MCF 10A (cell line): ENCODE results near the gene FAF1. TPM values are rescaled to one million over a fixed set of nuclear protein-coding genes. Genes with fewer than 3 reads are reported as not detected.
"Not testable (repeated sequence)": the region's sequence is repeated elsewhere in the genome, so short reads cannot be mapped to it uniquely, and the experiment has no call there.

Experiments
- BruUV-seq: library from RNA; stranded (reverse); fragments of 400-500 nt; replicated peaks from 2 replicates; lab custom pipeline; 2021; lab: Mats Ljungman, UMichigan
- CTCF ChIA-PET: fragments of 300-600 bp; sonication (Branson Sonifier 250); formaldehyde crosslinking; extraction: SDS; loops from one replicate; lab custom pipeline; 2021; ENCODE audit warnings: antibody characterized with exemption, inconsistent platforms; lab: Yijun Ruan, JAX
- POLR2A ChIA-PET: fragments of 300-600, 350-650 bp; sonication (Branson Sonifier 250); formaldehyde crosslinking; extraction: SDS; loops from one replicate; lab custom pipeline; 2020; ENCODE audit warnings: antibody characterized with exemption, inconsistent platforms; lab: Yijun Ruan, JAX
- DNase-seq: peaks from one replicate; pipeline ENCODE4 v3.0.0-alpha.2; 2018; ENCODE audit not compliant: unreplicated experiment
- H3K27ac Mint-ChIP-seq: one replicate; pipeline ENCODE4 v1.8.0; 2022; ENCODE audit warnings: mild to moderate bottlenecking, low read depth, mixed read lengths; ENCODE audit not compliant: unreplicated experiment
- H3K27me3 Mint-ChIP-seq: one replicate; pipeline ENCODE4 v1.8.0; 2022; ENCODE audit warnings: mixed read lengths; ENCODE audit not compliant: insufficient read depth, unreplicated experiment
- H3K36me3 Mint-ChIP-seq: one replicate; pipeline ENCODE4 v1.8.0; 2022; ENCODE audit warnings: mild to moderate bottlenecking, moderate library complexity, mixed read lengths; ENCODE audit not compliant: insufficient read depth, unreplicated experiment
- H3K4me1 Mint-ChIP-seq: one replicate; pipeline ENCODE4 v1.8.0; 2022; ENCODE audit warnings: mixed read lengths; ENCODE audit not compliant: insufficient read depth, unreplicated experiment
- H3K4me3 Mint-ChIP-seq: one replicate; pipeline ENCODE4 v1.8.0; 2022; ENCODE audit warnings: mild to moderate bottlenecking, moderate library complexity, mixed read lengths; ENCODE audit not compliant: unreplicated experiment
- H3K9me3 Mint-ChIP-seq: one replicate; pipeline ENCODE4 v1.8.0; 2022; ENCODE audit warnings: mixed read lengths; ENCODE audit not compliant: unreplicated experiment
- intact Hi-C: fragments of 100-400 bp; cut with micrococcal nuclease; formaldehyde crosslinking; loops from 2 replicates; pipeline ENCODE4 v1.14.1; 2022
- total RNA-seq: library from RNA; stranded (reverse); gene quantifications from 2 replicates; pipeline ENCODE4 v1.2.3, GENCODE V29; 2022
- TF ChIP-seq, protein P1 (sequence below): fragments of 200-600 bp; IDR thresholded peaks from one replicate; pipeline ENCODE4 v1.8.0; 2022; ENCODE audit warnings: antibody characterized with exemption, mild to moderate bottlenecking; ENCODE audit not compliant: unreplicated experiment

The FAF1 gene
- total RNA-seq, 1 experiment from 2014 or later = 93.2 TPM

DNA sequence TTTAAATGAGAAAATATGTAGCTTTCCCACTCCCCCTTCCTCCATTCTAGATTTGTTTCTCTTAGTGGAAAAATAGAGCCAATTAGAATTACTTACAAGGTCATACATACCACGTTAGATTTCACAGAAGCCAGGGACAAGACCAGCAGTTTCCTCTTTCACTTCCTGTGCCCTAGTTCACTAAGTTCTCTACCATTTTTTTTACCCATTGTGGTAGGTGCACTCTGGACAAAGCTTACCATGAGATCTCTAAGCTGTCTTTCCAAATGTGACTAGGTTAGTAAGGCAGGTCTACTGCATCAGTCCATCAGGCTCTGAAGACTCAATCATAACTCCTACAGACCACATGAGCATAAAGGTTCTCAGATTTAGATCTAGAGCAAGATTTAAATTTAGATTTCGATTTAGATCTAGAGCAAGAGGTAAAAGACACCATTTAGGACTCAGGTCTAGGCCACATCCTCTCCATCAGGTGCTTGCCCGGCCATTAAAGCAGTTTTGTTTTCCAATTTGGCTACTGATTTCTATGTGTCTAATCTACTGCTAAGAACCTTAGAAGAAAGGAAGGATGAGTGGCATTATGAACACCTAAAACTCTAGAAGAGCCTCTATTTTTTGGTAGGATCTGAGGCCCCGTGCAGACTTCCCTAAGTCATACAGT, 235.3 kb downstream of the FAF1 start:
- Mint-ChIP-seq H3K27ac (no peak overlapping the region), H3K27me3 (no peaks in the 10 kb centered on the region), H3K4me1 (no peaks in the 10 kb centered on the region), H3K36me3 (peaks cover 17% of the 10 kb centered on the region), H3K9me3 (no peaks in the 10 kb centered on the region), H3K4me3 (no peak overlapping the region)
- no peak for DNase-seq
- POLR2A ChIA-PET = no interaction called here
- BruUV-seq = no TSS peak
- intact Hi-C loops = no loop called here
- TF ChIP-seq, protein P1, sequence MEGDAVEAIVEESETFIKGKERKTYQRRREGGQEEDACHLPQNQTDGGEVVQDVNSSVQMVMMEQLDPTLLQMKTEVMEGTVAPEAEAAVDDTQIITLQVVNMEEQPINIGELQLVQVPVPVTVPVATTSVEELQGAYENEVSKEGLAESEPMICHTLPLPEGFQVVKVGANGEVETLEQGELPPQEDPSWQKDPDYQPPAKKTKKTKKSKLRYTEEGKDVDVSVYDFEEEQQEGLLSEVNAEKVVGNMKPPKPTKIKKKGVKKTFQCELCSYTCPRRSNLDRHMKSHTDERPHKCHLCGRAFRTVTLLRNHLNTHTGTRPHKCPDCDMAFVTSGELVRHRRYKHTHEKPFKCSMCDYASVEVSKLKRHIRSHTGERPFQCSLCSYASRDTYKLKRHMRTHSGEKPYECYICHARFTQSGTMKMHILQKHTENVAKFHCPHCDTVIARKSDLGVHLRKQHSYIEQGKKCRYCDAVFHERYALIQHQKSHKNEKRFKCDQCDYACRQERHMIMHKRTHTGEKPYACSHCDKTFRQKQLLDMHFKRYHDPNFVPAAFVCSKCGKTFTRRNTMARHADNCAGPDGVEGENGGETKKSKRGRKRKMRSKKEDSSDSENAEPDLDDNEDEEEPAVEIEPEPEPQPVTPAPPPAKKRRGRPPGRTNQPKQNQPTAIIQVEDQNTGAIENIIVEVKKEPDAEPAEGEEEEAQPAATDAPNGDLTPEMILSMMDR = no peak
- CTCF ChIA-PET = interaction anchor here (0.6 to 5.7 kb wide), 4 partner anchors 11 to 244 kb away, joined by 3 to 23 read pairs (median 4); no protein-coding TSS in a partner anchor

DNA sequence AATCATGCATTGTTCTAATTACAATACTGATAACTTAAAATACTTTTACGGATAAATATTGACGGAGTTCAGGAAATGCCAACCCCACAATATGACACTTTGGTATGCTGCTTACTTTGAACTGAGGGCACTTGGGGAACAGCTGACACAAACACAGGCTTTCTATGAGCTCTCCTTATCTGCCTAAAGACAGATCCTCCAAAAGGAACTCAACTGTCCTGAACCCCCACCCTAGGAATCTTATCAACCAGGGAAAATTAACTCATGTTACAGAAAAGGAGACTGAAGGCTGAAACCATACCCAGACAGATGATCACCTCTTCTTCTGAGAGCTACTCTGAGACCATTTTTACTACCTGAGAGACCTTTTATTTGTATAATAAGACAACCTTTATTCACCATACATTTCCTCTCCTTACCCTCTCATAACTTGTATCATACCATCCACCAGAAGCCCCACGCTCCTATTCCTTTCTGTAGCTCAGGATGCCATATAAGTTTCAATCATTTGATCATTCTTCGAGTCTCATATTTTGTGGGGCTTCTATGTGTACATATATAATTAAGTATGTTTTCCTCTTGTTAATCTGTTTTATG, 239.5 kb downstream of the FAF1 start:
- no peaks in the 10 kb centered on the region for H3K9me3 Mint-ChIP-seq
- intact Hi-C loops = no loop called here
- H3K4me1 Mint-ChIP-seq = no peaks in the 10 kb centered on the region
- no TSS peak for BruUV-seq
- H3K36me3 Mint-ChIP-seq = peaks cover 19% of the 10 kb centered on the region
- H3K27me3 Mint-ChIP-seq = no peaks in the 10 kb centered on the region
- ChIA-PET CTCF (interaction anchor here (0.9 to 1.3 kb wide), 4 partner anchors 13 to 100 kb away, joined by 3 to 6 read pairs (median 4); no protein-coding TSS in a partner anchor), POLR2A (interaction anchor here (0.7 kb wide), 2 partner anchors 16 to 103 kb away, joined by 4 to 7 read pairs; no protein-coding TSS in a partner anchor)
- peak overlapping the region; percentile 75 for H3K27ac Mint-ChIP-seq
- H3K4me3 Mint-ChIP-seq = no peak overlapping the region
- no peak for DNase-seq
- TF ChIP-seq, protein P1 = no peak

DNA sequence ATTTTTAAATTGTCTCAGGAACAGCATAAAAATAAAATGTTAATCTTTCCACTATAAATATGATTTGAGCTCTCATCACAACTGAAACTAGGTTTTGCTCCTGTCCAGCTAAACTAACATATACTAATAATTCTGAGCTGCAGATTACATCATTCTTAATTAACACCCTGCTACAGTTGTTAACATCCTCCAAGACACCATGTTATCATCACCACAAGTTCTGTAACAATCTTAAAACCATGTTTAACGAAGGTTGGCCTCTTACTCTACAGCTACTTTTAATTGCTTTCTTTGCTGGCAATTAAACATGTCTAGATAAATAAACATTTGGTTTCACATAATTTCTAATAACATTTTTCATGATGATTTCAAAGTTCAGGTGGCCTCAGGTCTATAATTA, 240.9 kb downstream of the FAF1 start:
- no peaks in the 10 kb centered on the region for H3K4me1 Mint-ChIP-seq
- TF ChIP-seq, protein P1 = no peak
- H3K4me3 Mint-ChIP-seq = no peak overlapping the region
- ChIA-PET POLR2A (interaction anchor here (1.3 kb wide), 1 partner anchor 10 kb away, joined by 5 read pairs; no protein-coding TSS in a partner anchor), CTCF (interaction anchor here (0.6 to 0.9 kb wide), 5 partner anchors 14 to 351 kb away, joined by 3 to 6 read pairs (median 4); no protein-coding TSS in a partner anchor)
- no TSS peak for BruUV-seq
- H3K27ac Mint-ChIP-seq = no peak overlapping the region
- H3K27me3 Mint-ChIP-seq = no peaks in the 10 kb centered on the region
- H3K9me3 Mint-ChIP-seq = no peaks in the 10 kb centered on the region
- intact Hi-C loops = no loop called here
- peaks cover 19% of the 10 kb centered on the region for H3K36me3 Mint-ChIP-seq
- DNase-seq = no peak

DNA sequence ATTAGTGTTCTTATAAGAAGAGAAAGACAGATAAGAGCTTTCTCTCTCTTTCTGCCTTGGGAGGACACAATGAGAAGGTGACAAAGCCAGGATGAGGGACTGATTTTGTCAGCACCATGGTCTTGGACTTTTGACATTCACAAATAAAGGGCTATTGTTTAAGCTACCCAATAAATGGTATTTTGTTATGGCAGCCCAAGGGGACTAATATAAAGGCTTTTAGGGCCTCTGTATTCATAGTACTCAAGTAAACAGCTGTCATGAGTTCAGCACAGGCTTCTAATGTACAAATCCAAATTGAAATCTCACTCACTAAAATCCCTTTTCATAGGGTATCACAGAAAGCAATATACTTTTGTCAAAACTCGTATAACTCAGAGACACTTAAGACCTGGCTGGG, 242.7 kb downstream of the FAF1 start:
- H3K4me3 Mint-ChIP-seq = no peak overlapping the region
- CTCF ChIA-PET = interaction anchor here (1.1 to 1.2 kb wide), 2 partner anchors 11 to 18 kb away, joined by 3 to 7 read pairs; no protein-coding TSS in a partner anchor

DNA sequence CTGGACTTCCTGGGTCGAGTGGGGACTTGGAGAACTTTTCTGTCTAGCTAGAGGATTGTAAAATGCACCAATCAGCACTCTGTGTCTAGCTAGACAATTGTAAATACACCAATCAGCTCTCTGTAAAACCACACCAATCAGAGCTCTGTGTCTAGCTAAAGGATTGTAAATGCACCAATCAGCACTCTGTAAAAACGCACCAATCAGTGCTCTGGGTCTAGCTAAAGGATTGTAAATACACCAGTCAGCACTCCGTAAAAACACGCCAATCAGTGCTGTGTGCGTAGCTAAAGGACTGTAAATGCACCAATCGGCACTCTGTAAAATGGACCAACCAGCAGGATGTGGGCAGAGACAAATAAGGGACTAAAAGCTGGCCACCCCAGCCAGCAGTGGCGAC, 243.6 kb downstream of the FAF1 start:
- BruUV-seq, H3K27ac Mint-ChIP-seq, POLR2A ChIA-PET, H3K27me3 Mint-ChIP-seq, intact Hi-C loops, H3K9me3 Mint-ChIP-seq, H3K4me1 Mint-ChIP-seq, DNase-seq, H3K4me3 Mint-ChIP-seq: not testable (repeated sequence)
- H3K36me3 Mint-ChIP-seq = peaks cover 12% of the 10 kb centered on the region
- CTCF ChIA-PET = interaction anchor here (0.9 to 2.3 kb wide), 6 partner anchors 10 to 348 kb away, joined by 3 to 7 read pairs (median 4); no protein-coding TSS in a partner anchor

More for the DNA sequence above, 242.7 kb downstream of the FAF1 start:
- POLR2A ChIA-PET = interaction anchor here (0.6 kb wide), 1 partner anchor 342 kb away, joined by 3 read pairs; no protein-coding TSS in a partner anchor
- Mint-ChIP-seq H3K27ac (no peak overlapping the region), H3K36me3 (peaks cover 12% of the 10 kb centered on the region), H3K4me1 (no peaks in the 10 kb centered on the region), H3K9me3 (no peaks in the 10 kb centered on the region), H3K27me3 (no peaks in the 10 kb centered on the region)
- intact Hi-C loops = no loop called here
- TF ChIP-seq, protein P1 = no peak
- no peak for DNase-seq
- no TSS peak for BruUV-seq
